Colonic mucosa (tissue), 4 donors: ENCODE measurements around the gene RNF166. TPM values are rescaled to one million over a fixed set of nuclear protein-coding genes. Genes with fewer than 3 reads are reported as not detected.

ENCODE experiments used
- DNase-seq: peaks from one replicate; pipeline ENCODE4 v3.0.0-alpha.2; 2020
- H3K27ac ChIP-seq: fragments of 200-600 bp; one replicate; pipeline ENCODE4 v1.8.0; 2021
- H3K27me3 ChIP-seq: fragments of 200-600 bp; one replicate; pipeline ENCODE4 v1.8.0; 2021
- H3K36me3 ChIP-seq: fragments of 200-600 bp; one replicate; pipeline ENCODE4 v1.8.0; 2021
- H3K4me1 ChIP-seq: fragments of 200-600 bp; one replicate; pipeline ENCODE4 v1.8.0; 2021; ENCODE audit warnings: mild to moderate bottlenecking
- H3K4me3 ChIP-seq: fragments of 200-600 bp; one replicate; pipeline ENCODE4 v1.8.0; 2021
- H3K9ac ChIP-seq, 2 donors: one replicate each; pipeline ENCODE4 v1.7.0; 2013; ENCODE audit warnings: control low read depth in 2 of 2, low read depth in 2 of 2, low read length in 2 of 2
- H3K9me3 ChIP-seq: fragments of 200-600 bp; one replicate; pipeline ENCODE4 v1.8.0; 2021
- intact Hi-C: fragments of 100-400 bp; cut with DNase I; formaldehyde crosslinking; loops from one replicate; pipeline ENCODE4 v1.14.1; 2022
- total RNA-seq, 2 donors: library from RNA; stranded (reverse); fragmentation: NEBNext Ultra II Directional in 1 of 2; extraction: Animal tissue kit (Norgen Biotek cat#: 25700) in 1 of 2; gene quantifications; one replicate each; pipeline ENCODE4 v1.2.1, GENCODE V29; 2021
- TF ChIP-seq, protein P1 (sequence below): fragments of 200-600 bp; IDR thresholded peaks from one replicate; pipeline ENCODE4 v1.8.0; 2022; ENCODE audit warnings: antibody characterized with exemption, mild to moderate bottlenecking
- donor health status: healthy.
- donor health status: DM: no; HTN: no; CAD: no.
- donor health status: DM: no; HTN: no; CAD: no.

Gene RNF166
- total RNA-seq, 2 donors from 2014 or later: 9.2 to 9.3 TPM

- Histone ChIP-seq H3K36me3 (no peaks in the 10 kb centered on the region), H3K4me1 (peaks cover 4% of the 10 kb centered on the region), H3K9ac (no peak overlapping the region), H3K4me3 (no peak overlapping the region), H3K9me3 (no peaks in the 10 kb centered on the region), H3K27ac (no peak overlapping the region), H3K27me3 (no peaks in the 10 kb centered on the region)
- TF ChIP-seq, protein P1, sequence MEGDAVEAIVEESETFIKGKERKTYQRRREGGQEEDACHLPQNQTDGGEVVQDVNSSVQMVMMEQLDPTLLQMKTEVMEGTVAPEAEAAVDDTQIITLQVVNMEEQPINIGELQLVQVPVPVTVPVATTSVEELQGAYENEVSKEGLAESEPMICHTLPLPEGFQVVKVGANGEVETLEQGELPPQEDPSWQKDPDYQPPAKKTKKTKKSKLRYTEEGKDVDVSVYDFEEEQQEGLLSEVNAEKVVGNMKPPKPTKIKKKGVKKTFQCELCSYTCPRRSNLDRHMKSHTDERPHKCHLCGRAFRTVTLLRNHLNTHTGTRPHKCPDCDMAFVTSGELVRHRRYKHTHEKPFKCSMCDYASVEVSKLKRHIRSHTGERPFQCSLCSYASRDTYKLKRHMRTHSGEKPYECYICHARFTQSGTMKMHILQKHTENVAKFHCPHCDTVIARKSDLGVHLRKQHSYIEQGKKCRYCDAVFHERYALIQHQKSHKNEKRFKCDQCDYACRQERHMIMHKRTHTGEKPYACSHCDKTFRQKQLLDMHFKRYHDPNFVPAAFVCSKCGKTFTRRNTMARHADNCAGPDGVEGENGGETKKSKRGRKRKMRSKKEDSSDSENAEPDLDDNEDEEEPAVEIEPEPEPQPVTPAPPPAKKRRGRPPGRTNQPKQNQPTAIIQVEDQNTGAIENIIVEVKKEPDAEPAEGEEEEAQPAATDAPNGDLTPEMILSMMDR: no peak
- DNase-seq: no peak
- intact Hi-C loops: no loop called here
Measured at GRCh38 chr16:88665148-88665547, 41.1 kb downstream of the RNF166 start.

- intact Hi-C loops: no loop called here
Measured at GRCh38 chr16:88662843-88663606, 43.2 kb downstream of the RNF166 start, which contains the start of gene MVD. MVD (minus strand) TSS chr16:88663091; CDS start chr16:88663080, 11 bp downstream.

DNA sequence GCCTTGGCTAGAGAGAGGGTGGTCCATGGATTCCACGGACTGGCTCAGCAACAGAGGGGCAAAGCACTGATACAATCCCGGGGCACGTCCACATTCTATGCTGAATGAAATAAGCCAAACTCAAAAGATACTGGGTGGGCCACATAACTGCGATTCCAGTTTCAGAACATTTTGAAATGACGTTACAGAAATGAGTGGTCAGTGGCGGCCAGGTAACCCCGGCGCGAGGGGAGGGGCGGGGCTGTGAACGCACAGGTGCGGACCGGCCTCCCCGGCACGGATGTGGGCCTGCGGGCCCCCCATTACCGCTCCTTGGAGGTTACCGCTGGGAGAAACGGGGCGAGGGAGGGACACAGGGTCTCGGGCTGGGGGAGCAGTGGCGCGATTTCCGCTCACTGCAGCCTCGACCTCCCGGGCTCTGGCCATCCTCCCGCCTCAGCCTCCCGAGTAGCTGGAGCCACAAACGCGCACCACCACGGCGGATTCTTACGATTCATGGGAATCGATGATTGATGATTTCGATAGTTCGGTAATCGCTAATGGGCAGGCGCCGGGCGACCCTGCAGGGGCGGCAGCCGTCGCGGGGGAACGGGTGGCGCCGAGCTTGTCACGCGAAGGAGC, 43.9 kb downstream of the RNF166 start:
- no peaks in the 10 kb centered on the region for H3K27me3 ChIP-seq
- TF ChIP-seq, protein P1: no peak
- no peaks in the 10 kb centered on the region for H3K9me3 ChIP-seq
- H3K9ac ChIP-seq: peak overlapping the region; percentile 84 to 98
- intact Hi-C loops: no loop called here
- H3K27ac ChIP-seq: peak overlapping the region; percentile 79
- no peaks in the 10 kb centered on the region for H3K36me3 ChIP-seq
- DNase-seq: peak; percentile 50
- H3K4me1 ChIP-seq: peaks cover 4% of the 10 kb centered on the region
- peak overlapping the region; percentile 87 for H3K4me3 ChIP-seq

More at GRCh38 chr16:88662843-88663606, 43.2 kb downstream of the RNF166 start, which contains the start of gene MVD:
- TF ChIP-seq, protein P1: no peak
- H3K27me3 ChIP-seq: no peaks in the 10 kb centered on the region
- no peaks in the 10 kb centered on the region for H3K9me3 ChIP-seq
- H3K27ac ChIP-seq: peak within 1 kb of the TSS; percentile 79
- peak within 1 kb of the TSS; percentile 87 for H3K4me3 ChIP-seq
- no peaks in the 10 kb centered on the region for H3K36me3 ChIP-seq
- peak within 1 kb of the TSS; percentile 84 to 98 for H3K9ac ChIP-seq
- peaks cover 4% of the 10 kb centered on the region for H3K4me1 ChIP-seq
- DNase-seq: peak; percentile 97

- H3K36me3 ChIP-seq: no peaks in the 10 kb centered on the region
- H3K4me3 ChIP-seq: no peak overlapping the region
- TF ChIP-seq, protein P1: no peak
- peaks cover 4% of the 10 kb centered on the region for H3K4me1 ChIP-seq
- no peak overlapping the region for H3K27ac ChIP-seq
- DNase-seq: no peak
- H3K9ac ChIP-seq: no peak overlapping the region
- H3K9me3 ChIP-seq: no peaks in the 10 kb centered on the region
- H3K27me3 ChIP-seq: no peaks in the 10 kb centered on the region
- intact Hi-C loops: no loop called here
Measured at GRCh38 chr16:88661468-88661867, 44.7 kb downstream of the RNF166 start.

DNA sequence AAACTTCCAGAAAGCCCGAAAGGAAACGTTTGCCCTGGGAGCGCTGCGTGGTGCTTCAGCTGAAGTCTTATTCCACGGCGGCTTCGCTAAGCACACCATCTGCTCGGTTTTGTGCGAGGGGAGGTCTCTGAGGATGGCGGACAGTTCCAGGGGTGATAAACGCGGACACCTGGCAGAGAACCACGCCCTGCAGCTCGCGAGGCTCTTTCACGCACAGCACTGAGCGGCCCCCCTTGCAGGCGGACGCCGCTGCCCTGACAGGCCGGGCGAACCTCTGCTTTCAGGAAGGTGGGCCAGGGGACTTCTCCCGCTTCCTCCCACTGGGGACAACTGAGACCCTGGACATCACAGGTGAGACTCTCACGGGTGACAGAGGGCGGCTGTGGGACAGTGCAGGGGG, 47.0 kb downstream of the RNF166 start:
- Histone ChIP-seq H3K4me1 (peaks cover 4% of the 10 kb centered on the region), H3K9ac (no peak overlapping the region), H3K9me3 (no peaks in the 10 kb centered on the region), H3K27ac (no peak overlapping the region), H3K36me3 (no peaks in the 10 kb centered on the region), H3K27me3 (no peaks in the 10 kb centered on the region), H3K4me3 (no peak overlapping the region)
- TF ChIP-seq, protein P1: no peak
- intact Hi-C loops: no loop called here
- DNase-seq: no peak
